ENCODE measurements around the gene VAMP2.
A peak's percentile ranks its signal among the peaks of the same experiment; 100 is the strongest.

DNA sequence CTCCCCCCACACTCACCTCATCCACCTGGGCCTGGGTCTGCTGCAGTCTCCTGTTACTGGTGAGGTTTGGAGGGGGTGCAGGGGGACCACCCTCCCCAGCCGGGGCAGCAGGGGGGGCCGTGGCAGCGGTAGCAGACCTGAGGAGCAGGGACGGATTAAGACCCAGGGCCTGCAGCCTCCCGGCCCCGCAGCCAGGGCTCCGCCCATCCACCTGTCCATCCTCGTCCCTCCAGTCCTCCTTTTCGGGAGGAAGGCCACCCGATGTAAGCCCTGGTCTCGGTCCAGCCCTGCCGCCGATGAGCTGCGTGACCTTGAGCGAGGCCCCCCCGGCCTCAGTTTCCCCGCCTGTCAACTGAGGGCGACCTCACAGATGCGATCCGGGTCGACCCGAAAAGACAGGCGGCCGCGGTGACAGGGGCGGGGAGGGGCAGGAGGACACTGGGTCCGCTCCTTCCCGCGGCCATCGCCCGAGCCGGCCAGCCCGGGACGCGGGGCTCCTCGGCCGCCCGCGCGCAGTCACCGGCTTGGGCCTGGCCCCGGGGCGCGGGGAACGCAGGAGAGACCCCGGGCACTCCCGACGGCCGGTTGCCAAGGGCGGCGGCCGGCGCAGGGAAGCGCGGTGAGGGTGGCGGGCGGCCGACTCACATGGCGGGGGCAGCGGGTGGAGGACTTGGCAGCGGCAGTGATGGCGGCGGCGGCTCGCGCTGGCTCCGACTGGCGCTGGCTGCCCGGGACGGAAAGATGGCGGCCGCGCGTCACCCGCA, at the start of gene VAMP2:
- 0 out of 2 replicates have a peak, but pooled peaks have one; percentile 38 for TF ChIP-seq SIN3A (IDR thresholded peaks at IDR 0.05; ENCODE audit: borderline replicate concordance, insufficient read depth, low read length)
- TF ChIP-seq, protein P1, sequence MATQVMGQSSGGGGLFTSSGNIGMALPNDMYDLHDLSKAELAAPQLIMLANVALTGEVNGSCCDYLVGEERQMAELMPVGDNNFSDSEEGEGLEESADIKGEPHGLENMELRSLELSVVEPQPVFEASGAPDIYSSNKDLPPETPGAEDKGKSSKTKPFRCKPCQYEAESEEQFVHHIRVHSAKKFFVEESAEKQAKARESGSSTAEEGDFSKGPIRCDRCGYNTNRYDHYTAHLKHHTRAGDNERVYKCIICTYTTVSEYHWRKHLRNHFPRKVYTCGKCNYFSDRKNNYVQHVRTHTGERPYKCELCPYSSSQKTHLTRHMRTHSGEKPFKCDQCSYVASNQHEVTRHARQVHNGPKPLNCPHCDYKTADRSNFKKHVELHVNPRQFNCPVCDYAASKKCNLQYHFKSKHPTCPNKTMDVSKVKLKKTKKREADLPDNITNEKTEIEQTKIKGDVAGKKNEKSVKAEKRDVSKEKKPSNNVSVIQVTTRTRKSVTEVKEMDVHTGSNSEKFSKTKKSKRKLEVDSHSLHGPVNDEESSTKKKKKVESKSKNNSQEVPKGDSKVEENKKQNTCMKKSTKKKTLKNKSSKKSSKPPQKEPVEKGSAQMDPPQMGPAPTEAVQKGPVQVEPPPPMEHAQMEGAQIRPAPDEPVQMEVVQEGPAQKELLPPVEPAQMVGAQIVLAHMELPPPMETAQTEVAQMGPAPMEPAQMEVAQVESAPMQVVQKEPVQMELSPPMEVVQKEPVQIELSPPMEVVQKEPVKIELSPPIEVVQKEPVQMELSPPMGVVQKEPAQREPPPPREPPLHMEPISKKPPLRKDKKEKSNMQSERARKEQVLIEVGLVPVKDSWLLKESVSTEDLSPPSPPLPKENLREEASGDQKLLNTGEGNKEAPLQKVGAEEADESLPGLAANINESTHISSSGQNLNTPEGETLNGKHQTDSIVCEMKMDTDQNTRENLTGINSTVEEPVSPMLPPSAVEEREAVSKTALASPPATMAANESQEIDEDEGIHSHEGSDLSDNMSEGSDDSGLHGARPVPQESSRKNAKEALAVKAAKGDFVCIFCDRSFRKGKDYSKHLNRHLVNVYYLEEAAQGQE (IDR thresholded peaks at IDR 0.05; ENCODE audit: insufficient read depth in 1 of 2, low read depth in 2 of 2, low read length in 2 of 2), result no peak
- peak; percentile 55; the same call in 1 of the 2 replicates for TF ChIP-seq POLR2AphosphoS5 (IDR thresholded peaks at IDR 0.05; ENCODE audit: low read depth, low read length)
- peak; percentile 54; the same call in 1 of the 2 replicates for TF ChIP-seq TAF1 (IDR thresholded peaks at IDR 0.05; ENCODE audit: borderline replicate concordance, insufficient read depth, low read length)
- peak; percentile 77 for TF ChIP-seq FOXP2 (optimal IDR thresholded peaks at IDR 0.05; ENCODE audit: borderline replicate concordance, extremely low read depth, extremely low read length, insufficient read depth)
